Right ventricle myocardium superior (tissue), 1 donor: Measurements from ENCODE around the gene GRB10. TPM values are rescaled to one million over a fixed set of nuclear protein-coding genes. Genes with fewer than 3 reads are reported as not detected.
"Not testable (repeated sequence)": the region's sequence is repeated elsewhere in the genome, so short reads cannot be mapped to it uniquely, and the experiment has no call there.

Experiments
- ATAC-seq: fragments of 200-7000 bp; cut with Tn5 transposase; one replicate; pipeline ENCODE4 v1.9.1; 2020; ENCODE audit warnings: mild to moderate bottlenecking; ENCODE audit not compliant: poor library complexity
- DNase-seq: peaks from one replicate; pipeline ENCODE4 v3.0.0-alpha.2; 2020
- intact Hi-C: fragments of 100-400 bp; cut with DNase I; formaldehyde crosslinking; loops from one replicate; pipeline ENCODE4 v1.11.2; 2022
- total RNA-seq: library from RNA; stranded (reverse); fragmentation: NEBNext Ultra II Directional; extraction: Animal tissue kit (Norgen Biotek cat#: 25700); gene quantifications from one replicate; pipeline ENCODE4 v1.2.1, GENCODE V29; 2021
- donor health status: DM: no; HTN: yes; CAD: no; lungs with severe emphysema.

Gene GRB10
- total RNA-seq, 1 donor from 2014 or later, result 32.2 TPM

GRCh38 chr7:50595491-50596102 is 187.1 kb downstream of the GRB10 start:
- ATAC-seq, result peak; percentile 57
- intact Hi-C loops, result loop anchor here (10.0 kb wide), 1 partner anchor 131 kb away; no protein-coding TSS in a partner anchor
- DNase-seq, result no peak

- DNase-seq, result no peak
- intact Hi-C loops, result loop anchor here (10.0 kb wide), 1 partner anchor 130 kb away; no protein-coding TSS in a partner anchor
- ATAC-seq, result no peak
Measured at GRCh38 chr7:50594734-50595485, 187.8 kb downstream of the GRB10 start.

- no peak for DNase-seq
- intact Hi-C loops, result loop anchor here (10.0 kb wide), 1 partner anchor 129 kb away; no protein-coding TSS in a partner anchor
Measured at GRCh38 chr7:50594136-50594535, 188.6 kb downstream of the GRB10 start.

GRCh38 chr7:50592940-50593339 is 189.8 kb downstream of the GRB10 start:
- ATAC-seq, result no peak
- intact Hi-C loops, result loop anchor here (10.0 kb wide), 1 partner anchor 128 kb away; no protein-coding TSS in a partner anchor
- DNase-seq, result no peak

More at GRCh38 chr7:50594136-50594535, 188.6 kb downstream of the GRB10 start:
- ATAC-seq, result no peak

GRCh38 chr7:50591480-50592438 is 190.9 kb downstream of the GRB10 start:
- ATAC-seq (no peak), DNase-seq (no peak)
- intact Hi-C loops, result loop anchor here (10.0 kb wide), 1 partner anchor 127 kb away; no protein-coding TSS in a partner anchor

- intact Hi-C loops, result loop anchor here (10.0 kb wide), 1 partner anchor 126 kb away; no protein-coding TSS in a partner anchor
- DNase-seq (no peak), ATAC-seq (no peak)
Measured at GRCh38 chr7:50591098-50591479, 191.6 kb downstream of the GRB10 start.

GRCh38 chr7:50590535-50590934 is 192.2 kb downstream of the GRB10 start:
- intact Hi-C loops, result loop anchor here (10.0 kb wide), 1 partner anchor 126 kb away; no protein-coding TSS in a partner anchor

GRCh38 chr7:50589364-50589763 is 193.3 kb downstream of the GRB10 start:
- DNase-seq (no peak), ATAC-seq (no peak)
- intact Hi-C loops, result no loop called here

More at GRCh38 chr7:50590535-50590934, 192.2 kb downstream of the GRB10 start:
- no peak for ATAC-seq
- DNase-seq, result no peak

- intact Hi-C loops, result no loop called here
- no peak for ATAC-seq
- no peak for DNase-seq
Measured at GRCh38 chr7:50588937-50589336, 193.8 kb downstream of the GRB10 start.

- ATAC-seq, result no peak
Measured at GRCh38 chr7:50587737-50588136, 195.0 kb downstream of the GRB10 start.

GRCh38 chr7:50584793-50585408 is 197.8 kb downstream of the GRB10 start:
- intact Hi-C loops, result no loop called here
- ATAC-seq, result no peak
- no peak for DNase-seq

More at GRCh38 chr7:50587737-50588136, 195.0 kb downstream of the GRB10 start:
- no peak for DNase-seq
- intact Hi-C loops, result no loop called here

GRCh38 chr7:50584386-50584785 is 198.3 kb downstream of the GRB10 start:
- DNase-seq (no peak), ATAC-seq (no peak)
- intact Hi-C loops, result no loop called here

GRCh38 chr7:50583295-50583694 is 199.4 kb downstream of the GRB10 start:
- intact Hi-C loops, ATAC-seq: not testable (repeated sequence)

GRCh38 chr7:50582271-50582670 is 200.4 kb downstream of the GRB10 start:
- DNase-seq, ATAC-seq, intact Hi-C loops: not testable (repeated sequence)

More at GRCh38 chr7:50583295-50583694, 199.4 kb downstream of the GRB10 start:
- not testable (repeated sequence) for DNase-seq

- intact Hi-C loops, ATAC-seq, DNase-seq: not testable (repeated sequence)
Measured at GRCh38 chr7:50580666-50581065, 202.0 kb downstream of the GRB10 start.

GRCh38 chr7:50580057-50580456 is 202.6 kb downstream of the GRB10 start:
- intact Hi-C loops, result no loop called here
- DNase-seq (no peak), ATAC-seq (no peak)

GRCh38 chr7:50578105-50578504 is 204.6 kb downstream of the GRB10 start:
- intact Hi-C loops, DNase-seq, ATAC-seq: not testable (repeated sequence)

GRCh38 chr7:50577569-50577968 is 205.1 kb downstream of the GRB10 start:
- no peak for DNase-seq
- ATAC-seq, result no peak
- intact Hi-C loops, result no loop called here
